Rectal smooth muscle tissue (tissue), 1 donor: ENCODE measurements around the gene RFFL.
"Not testable (repeated sequence)": the region's sequence is repeated elsewhere in the genome, so short reads cannot be mapped to it uniquely, and the experiment has no call there.

Experiments
- H3K27ac ChIP-seq: one replicate; pipeline ENCODE4 v1.7.0; 2013; ENCODE audit warnings: low read depth, low read length, inconsistent platforms
- H3K27me3 ChIP-seq: one replicate; pipeline ENCODE4 v1.7.0; 2013; ENCODE audit warnings: low read length; ENCODE audit not compliant: control insufficient read depth, insufficient read depth
- H3K36me3 ChIP-seq: one replicate; pipeline ENCODE4 v1.7.0; 2013; ENCODE audit warnings: low read length; ENCODE audit not compliant: control insufficient read depth, insufficient read depth
- H3K4me1 ChIP-seq: one replicate; pipeline ENCODE4 v1.7.0; 2013; ENCODE audit warnings: low read length; ENCODE audit not compliant: control insufficient read depth, insufficient read depth
- H3K4me3 ChIP-seq: one replicate; pipeline ENCODE4 v1.7.0; 2013; ENCODE audit warnings: low read length
- H3K9ac ChIP-seq: one replicate; pipeline ENCODE4 v1.7.0; 2013; ENCODE audit warnings: low read length

RFFL gene

GRCh38 chr17:35030780-35031179 is 32.7 kb downstream of the RFFL start:
- Histone ChIP-seq H3K36me3 (peaks cover 7% of the 10 kb centered on the region), H3K27ac (no peak overlapping the region), H3K27me3 (no peaks in the 10 kb centered on the region), H3K4me1 (no peaks in the 10 kb centered on the region), H3K4me3 (no peak overlapping the region), H3K9ac (no peak overlapping the region)

- Histone ChIP-seq H3K4me1 (peaks cover under 1% of the 10 kb centered on the region), H3K36me3 (peaks cover 12% of the 10 kb centered on the region), H3K27ac (no peak overlapping the region), H3K27me3 (no peaks in the 10 kb centered on the region), H3K9ac (no peak overlapping the region), H3K4me3 (no peak overlapping the region)
Observed at GRCh38 chr17:35028531-35029262, 34.8 kb downstream of the RFFL start.

GRCh38 chr17:35028097-35028496 is 35.4 kb downstream of the RFFL start:
- not testable (repeated sequence) for H3K27ac ChIP-seq, H3K9ac ChIP-seq

GRCh38 chr17:35025541-35025940 is 38.0 kb downstream of the RFFL start:
- Histone ChIP-seq H3K9ac (no peak overlapping the region), H3K4me1 (peaks cover 21% of the 10 kb centered on the region), H3K27ac (no peak overlapping the region), H3K4me3 (no peak overlapping the region), H3K27me3 (no peaks in the 10 kb centered on the region), H3K36me3 (peaks cover 12% of the 10 kb centered on the region)

More at GRCh38 chr17:35028097-35028496, 35.4 kb downstream of the RFFL start:
- not testable (repeated sequence) for H3K4me1 ChIP-seq, H3K4me3 ChIP-seq, H3K27me3 ChIP-seq
- peaks cover 12% of the 10 kb centered on the region for H3K36me3 ChIP-seq

GRCh38 chr17:35023538-35023937 is 40.0 kb downstream of the RFFL start:
- H3K27ac ChIP-seq = peak overlapping the region; percentile 85
- H3K4me3 ChIP-seq = no peak overlapping the region
- peaks cover 21% of the 10 kb centered on the region for H3K4me1 ChIP-seq
- H3K9ac ChIP-seq = no peak overlapping the region
- H3K27me3 ChIP-seq = no peaks in the 10 kb centered on the region
- peaks cover 12% of the 10 kb centered on the region for H3K36me3 ChIP-seq

- Histone ChIP-seq H3K27me3 (no peaks in the 10 kb centered on the region), H3K4me3 (no peak overlapping the region), H3K36me3 (peaks cover 12% of the 10 kb centered on the region), H3K27ac (peak overlapping the region; percentile 85), H3K4me1 (peaks cover 21% of the 10 kb centered on the region), H3K9ac (no peak overlapping the region)
Observed at GRCh38 chr17:35022536-35023063, 40.9 kb downstream of the RFFL start.

GRCh38 chr17:35021520-35022380 is 41.8 kb downstream of the RFFL start:
- peaks cover 18% of the 10 kb centered on the region for H3K36me3 ChIP-seq
- H3K27me3 ChIP-seq = no peaks in the 10 kb centered on the region
- H3K9ac ChIP-seq = no peak overlapping the region
- peak overlapping the region; percentile 85 for H3K27ac ChIP-seq
- H3K4me1 ChIP-seq = peaks cover 21% of the 10 kb centered on the region
- H3K4me3 ChIP-seq = no peak overlapping the region

- H3K27ac ChIP-seq = peak overlapping the region; percentile 85
- no peak overlapping the region for H3K9ac ChIP-seq
- H3K4me1 ChIP-seq = peaks cover 21% of the 10 kb centered on the region
- peaks cover 10% of the 10 kb centered on the region for H3K36me3 ChIP-seq
- H3K27me3 ChIP-seq = no peaks in the 10 kb centered on the region
- H3K4me3 ChIP-seq = no peak overlapping the region
Observed at GRCh38 chr17:35019386-35020179, 43.9 kb downstream of the RFFL start.

- peaks cover 10% of the 10 kb centered on the region for H3K36me3 ChIP-seq
- H3K4me1 ChIP-seq = peaks cover 21% of the 10 kb centered on the region
- no peak overlapping the region for H3K4me3 ChIP-seq
- H3K27me3 ChIP-seq = no peaks in the 10 kb centered on the region
- H3K9ac ChIP-seq = no peak overlapping the region
- no peak overlapping the region for H3K27ac ChIP-seq
Observed at GRCh38 chr17:35018814-35019213, 44.7 kb downstream of the RFFL start.

GRCh38 chr17:35017021-35017420 is 46.5 kb downstream of the RFFL start:
- Histone ChIP-seq H3K27me3 (no peaks in the 10 kb centered on the region), H3K27ac (no peak overlapping the region), H3K9ac (no peak overlapping the region), H3K4me3 (no peak overlapping the region), H3K4me1 (peaks cover 8% of the 10 kb centered on the region), H3K36me3 (peaks cover 10% of the 10 kb centered on the region)

GRCh38 chr17:35016369-35016768 is 47.1 kb downstream of the RFFL start:
- Histone ChIP-seq H3K4me3 (no peak overlapping the region), H3K4me1 (peaks cover 3% of the 10 kb centered on the region), H3K36me3 (peaks cover 13% of the 10 kb centered on the region), H3K27me3 (no peaks in the 10 kb centered on the region), H3K27ac (no peak overlapping the region), H3K9ac (no peak overlapping the region)

- Histone ChIP-seq H3K36me3 (peaks cover 8% of the 10 kb centered on the region), H3K4me3 (no peak overlapping the region), H3K4me1 (no peaks in the 10 kb centered on the region), H3K27me3 (no peaks in the 10 kb centered on the region), H3K9ac (no peak overlapping the region), H3K27ac (no peak overlapping the region)
Observed at GRCh38 chr17:35011671-35012216, 51.8 kb downstream of the RFFL start.
